K562 (cell line): Measurements from ENCODE around the gene SIX3. TPM values are rescaled to one million over a fixed set of nuclear protein-coding genes. Genes with fewer than 3 reads are reported as not detected.

Experiments
- ATAC-seq: fragments of 200-7000 bp; cut with Tn5 transposase; 3 replicates; pipeline ENCODE4 v1.9.1; 2020; ENCODE audit warnings: moderate library complexity
- BruUV-seq: library from RNA; stranded (reverse); fragments of 400-500 nt; replicated peaks from 2 replicates; lab custom pipeline; 2021; lab: Mats Ljungman, UMichigan
- CTCF ChIA-PET: fragments of 300-600 bp; formaldehyde crosslinking; extraction: SDS; loops from one replicate; lab custom pipeline; 2021; ENCODE audit warnings: low intra/inter-chr PET ratio; lab: Yijun Ruan, JAX
- POLR2A ChIA-PET: fragments of 300-600, 350-650 bp; sonication (Branson Sonifier 250); formaldehyde crosslinking; extraction: SDS; loops from one replicate; lab custom pipeline; 2021; ENCODE audit warnings: antibody characterized with exemption, inconsistent platforms; lab: Yijun Ruan, JAX
- DNase-seq, 4 experiments: peaks; one replicate each; pipeline versions ENCODE4 v3.0.0 to v3.0.0-alpha.2; 2011 to 2018; ENCODE audit warnings: low spot score in 3 of 4, mixed read lengths in 3 of 4; ENCODE audit errors: extremely low read depth in 1 of 4
- FAIRE-seq: peaks from 2 replicates; lab custom pipeline; 2011; peaks lifted over from hg19 to GRCh38; lab: Jason Lieb, UNC
- H2AFZ ChIP-seq: 2 replicates; pipeline ENCODE4 v1.6.0; 2011; ENCODE audit warnings: low read depth, low read length, control low read depth, inconsistent platforms
- H3K27ac ChIP-seq: fragments of 200-600 bp; 3 replicates; pipeline ENCODE4 v1.8.0; 2011; ENCODE audit warnings: low read depth, mild to moderate bottlenecking, control low read depth, inconsistent platforms, low read length, moderate library complexity, mixed read lengths; ENCODE audit errors: extremely low read depth
- H3K27me3 ChIP-seq, 2 experiments: fragments of 300-600 bp in 1 of 2; 2 replicates in 1 of 2; 3 replicates in 1 of 2; pipeline versions ENCODE4 v1.6.0 to v1.8.0; 2011; ENCODE audit warnings: inconsistent platforms in 2 of 2, low read length in 2 of 2, mild to moderate bottlenecking in 1 of 2, mixed read lengths in 1 of 2, moderate library complexity in 1 of 2; ENCODE audit not compliant: control insufficient read depth in 2 of 2, insufficient read depth in 2 of 2
- H3K36me3 ChIP-seq: fragments of 300-600 bp; 3 replicates; pipeline ENCODE4 v1.8.0; 2011; ENCODE audit warnings: mild to moderate bottlenecking, low read length, inconsistent platforms; ENCODE audit not compliant: control insufficient read depth, insufficient read depth
- H3K4me1 ChIP-seq, 2 experiments: fragments of 200-600 bp in 1 of 2; replicated peaks in 1 of 2; 2 replicates in 1 of 2; 3 replicates in 1 of 2; pipeline versions ENCODE4 v1.5.1 to v1.8.0; 2011; ENCODE audit warnings: inconsistent platforms in 2 of 2, low read length in 2 of 2, mild to moderate bottlenecking in 1 of 2, mixed read lengths in 1 of 2, moderate library complexity in 1 of 2; ENCODE audit not compliant: control insufficient read depth in 2 of 2, insufficient read depth in 2 of 2
- H3K4me2 ChIP-seq: 2 replicates; pipeline ENCODE4 v1.6.1; 2011; ENCODE audit warnings: low read length, control low read depth, inconsistent platforms, mixed read lengths; ENCODE audit not compliant: insufficient read depth
- H3K4me3 ChIP-seq: fragments of 200-600 bp; sonication (generic), shearing (Covaris generic); 2 replicates; pipeline ENCODE4 v1.5.1; 2016; ENCODE audit warnings: control low read depth, inconsistent platforms
- H3K79me2 ChIP-seq: fragments of 200-600 bp; 3 replicates; pipeline ENCODE4 v1.8.0; 2011; ENCODE audit warnings: low read length, inconsistent platforms; ENCODE audit not compliant: control insufficient read depth, insufficient read depth
- H3K9ac ChIP-seq, 2 experiments: 2 replicates each; pipeline versions ENCODE4 v1.6.0 to v1.6.1; 2011; ENCODE audit warnings: low read depth in 2 of 2, low read length in 2 of 2, control low read depth in 1 of 2, inconsistent platforms in 1 of 2, mild to moderate bottlenecking in 1 of 2, mixed read lengths in 1 of 2; ENCODE audit not compliant: insufficient read depth in 1 of 2
- H3K9me1 ChIP-seq: one replicate; pipeline ENCODE4 v1.6.0; 2011; ENCODE audit warnings: inconsistent platforms, mild to moderate bottlenecking, low read length, moderate library complexity; ENCODE audit not compliant: control insufficient read depth, insufficient read depth
- H3K9me3 ChIP-seq: replicated peaks from 2 replicates; pipeline ENCODE4 v1.5.1; 2011; ENCODE audit warnings: low read depth, low read length, inconsistent platforms; ENCODE audit not compliant: control insufficient read depth, insufficient read depth
- H4K20me1 ChIP-seq: replicated peaks from 2 replicates; pipeline ENCODE4 v1.6.1; 2011; ENCODE audit warnings: low read length, inconsistent platforms, mixed read lengths; ENCODE audit not compliant: control insufficient read depth, insufficient read depth
- DPF2 ChIP-seq: fragments of 450-650 bp; IDR thresholded peaks from 2 replicates; pipeline ENCODE4 v1.6.1; 2016
- IFI16 ChIP-seq: fragments of 250-450 bp; sonication (Bioruptor Pico); IDR thresholded peaks from 2 replicates; pipeline ENCODE4 v2.1.2; 2022; ENCODE audit warnings: mild to moderate bottlenecking, inconsistent platforms
- KAT8 ChIP-seq: fragments of 450-650 bp; IDR thresholded peaks from 2 replicates; pipeline ENCODE4 v1.6.1; 2016; ENCODE audit warnings: low read depth, mild to moderate bottlenecking
- MCM2 ChIP-seq: fragments of 450-650 bp; IDR thresholded peaks from 2 replicates; pipeline ENCODE4 v1.6.1; 2017; ENCODE audit warnings: low read depth, mild to moderate bottlenecking
- NCOA1 ChIP-seq: fragments of 450-650 bp; IDR thresholded peaks from 2 replicates; pipeline ENCODE4 v1.6.1; 2016; ENCODE audit warnings: low read depth
- NFIX ChIP-seq: fragments of 250-450 bp; sonication (Bioruptor Pico); IDR thresholded peaks from 2 replicates; pipeline ENCODE4 v1.4.0; 2020; ENCODE audit warnings: low read depth, mild to moderate bottlenecking, moderate library complexity
- POLR3G ChIP-seq: IDR thresholded peaks from 2 replicates; pipeline ENCODE4 v1.6.1; 2011; ENCODE audit not compliant: insufficient read length, insufficient replicate concordance; ENCODE audit errors: extremely low read depth
- SREBF2 ChIP-seq: sonication (generic); formaldehyde crosslinking; IDR thresholded peaks from 2 replicates; pipeline ENCODE4 v1.4.0; 2020; ENCODE audit warnings: mild to moderate bottlenecking, missing genetic modification reagents
- SRF ChIP-seq, 2 experiments: fragments of 250-450, 450-650 bp in 1 of 2; sonication (Bioruptor Pico) in 1 of 2; sonication (generic) in 1 of 2; formaldehyde crosslinking; IDR thresholded peaks; 2 replicates each; pipeline versions ENCODE4 v1.5.0 to v1.5.1; 2020 to 2022; ENCODE audit warnings: mild to moderate bottlenecking in 1 of 2, missing genetic modification reagents in 1 of 2
- ZEB2 ChIP-seq: fragments of 450-650 bp; IDR thresholded peaks from 2 replicates; pipeline ENCODE4 v1.6.1; 2016
- ZNF274 ChIP-seq: IDR thresholded peaks from 2 replicates; pipeline ENCODE4 v1.6.1; 2011; ENCODE audit warnings: low read depth, mild to moderate bottlenecking, low read length, moderate library complexity, borderline replicate concordance
- ZSCAN32 ChIP-seq: fragments of 450-650 bp; formaldehyde crosslinking; IDR thresholded peaks from 2 replicates; pipeline ENCODE4 v1.4.0; 2020; ENCODE audit warnings: mild to moderate bottlenecking, moderate library complexity
- WGBS: fragments of 100-300 bp; shearing (Covaris generic); methylation state at CpG from one replicate; pipeline ENCODE4 v1.1.6; 2016; ENCODE audit warnings: low coverage, mixed read lengths; ENCODE audit not compliant: insufficient coverage; ENCODE audit errors: missing lambda C conversion rate; 5-methylcytosine and 5-hydroxymethylcytosine counted together
- in situ Hi-C: fragments of 300-500 bp; cut with MboI; formaldehyde crosslinking; loops from 4 replicates; pipeline ENCODE4 v1.15.0; 2018; ENCODE audit warnings: inconsistent platforms, mixed read lengths
- intact Hi-C: fragments of 100-400 bp; cut with micrococcal nuclease; formaldehyde crosslinking; loops from 2 replicates; pipeline ENCODE4 v1.14.2; 2022
- polyA plus RNA-seq, 8 experiments: library from polyadenylated mRNA; depleted of rRNA in 4 of 8; stranded (reverse) in 5 of 8; unstranded in 3 of 8; fragments of >200 nt; fragmentation: Nextera tagmentation in 2 of 8; fragmentation: Illumina TruSeq in 1 of 8; extraction: Ambion mirVana in 2 of 8; extraction: Trizol in 1 of 8; gene quantifications; 2 replicates each; pipeline versions ENCODE4 v1.2.1 to v1.2.3, GENCODE V29; 2011 to 2014; ENCODE audit warnings: inconsistent platforms in 1 of 8, missing spikeins in 1 of 8
- total RNA-seq, 7 experiments: library from RNA; depleted of rRNA in 6 of 7; stranded (reverse); fragments of >200 nt in 6 of 7; fragmentation: Illumina TruSeq in 2 of 7; extraction: Trizol in 2 of 7; gene quantifications; 2 replicates each; pipeline versions ENCODE4 v1.2.1 to v1.2.3, GENCODE V29; 2011 to 2021; ENCODE audit warnings: low replicate concordance in 1 of 7
- TF ChIP-seq, protein P1 (sequence below): fragments of 450-650 bp; IDR thresholded peaks from 2 replicates; pipeline ENCODE4 v1.6.1; 2016; ENCODE audit warnings: borderline replicate concordance
- TF ChIP-seq, protein P2 (sequence below): fragments of 200-400 bp; formaldehyde crosslinking; IDR thresholded peaks from 2 replicates; pipeline ENCODE4 v1.6.1; 2017; ENCODE audit warnings: mild to moderate bottlenecking, low read depth, low read length, moderate library complexity
- TF ChIP-seq, protein P3 (sequence below): fragments of 250-450 bp; sonication (Bioruptor Pico); IDR thresholded peaks from 2 replicates; pipeline ENCODE4 v1.5.0; 2022; ENCODE audit warnings: mild to moderate bottlenecking

SIX3 gene
- total and polyA plus RNA-seq, 9 of the 15 experiments (the other 6 are each of a cell fraction or from before 2014, with no cell fraction given), result not detected

DNA sequence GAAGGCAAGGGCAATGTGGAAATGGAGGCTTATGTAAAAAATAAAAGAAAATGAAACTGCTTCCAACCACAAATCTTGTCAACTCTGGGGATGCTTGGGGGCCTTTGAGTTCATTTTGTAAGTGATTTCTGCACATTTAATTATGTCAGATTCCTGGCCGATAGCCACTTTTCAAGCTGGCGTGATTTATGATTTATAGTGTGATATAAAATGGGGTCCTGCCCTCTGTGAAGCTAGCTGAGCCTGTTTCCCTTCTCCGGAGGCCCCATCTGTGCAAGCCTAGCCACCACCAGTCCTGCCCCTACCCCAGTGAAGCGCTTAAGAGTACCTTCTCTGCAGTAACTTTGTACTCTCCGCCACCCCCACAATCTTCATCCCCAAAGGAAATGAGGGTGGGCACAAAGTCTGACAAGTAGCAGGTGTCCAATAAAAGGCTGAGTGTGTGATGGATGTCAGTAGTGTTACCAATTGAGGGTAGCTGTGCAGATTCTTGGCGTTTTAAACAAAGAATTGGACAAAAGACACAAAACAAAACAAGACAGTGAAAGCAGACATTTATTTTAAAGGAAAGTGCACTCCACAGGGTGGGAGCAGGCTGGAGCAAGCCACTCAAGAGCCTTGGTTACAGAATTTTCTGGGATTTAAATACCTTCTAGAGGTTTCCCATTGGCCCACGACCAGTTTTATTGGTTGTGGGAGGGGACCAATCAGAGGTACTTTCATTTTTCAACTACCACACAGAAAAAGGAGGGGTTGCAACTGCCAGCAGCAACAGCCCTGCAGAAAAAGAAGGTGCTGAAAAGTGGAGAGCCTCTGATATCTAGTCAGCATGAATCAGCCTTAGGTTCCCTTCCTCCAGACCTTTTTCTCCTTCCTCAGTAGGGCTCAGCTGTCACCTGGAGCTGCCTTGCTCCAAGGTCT, 39.0 kb upstream of the SIX3 start:
- DNase-seq (no peak), FAIRE-seq (no peak), ATAC-seq (no peak)
- Histone ChIP-seq H3K27ac (no peak overlapping the region), H3K4me1 (no peaks in the 10 kb centered on the region), H4K20me1 (no peaks in the 10 kb centered on the region), H3K9me1 (no peaks in the 10 kb centered on the region), H3K9me3 (no peaks in the 10 kb centered on the region), H3K4me2 (no peak overlapping the region), H2AFZ (no peak overlapping the region), H3K79me2 (no peaks in the 10 kb centered on the region), H3K9ac (no peak overlapping the region), H3K4me3 (no peak overlapping the region), H3K27me3 (peaks cover 9 to 17% of the 10 kb centered on the region in 2 experiments; a peak in 4 of 5 replicates), H3K36me3 (no peaks in the 10 kb centered on the region)
- in situ Hi-C loops, result no loop called here
- WGBS, result 0% methylated on average over 7 of the region's 7 CpGs
- ChIA-PET CTCF (no interaction called here), POLR2A (no interaction called here)
- BruUV-seq, result no TSS peak
- intact Hi-C loops, result no loop called here
- TF ChIP-seq, protein P1, sequence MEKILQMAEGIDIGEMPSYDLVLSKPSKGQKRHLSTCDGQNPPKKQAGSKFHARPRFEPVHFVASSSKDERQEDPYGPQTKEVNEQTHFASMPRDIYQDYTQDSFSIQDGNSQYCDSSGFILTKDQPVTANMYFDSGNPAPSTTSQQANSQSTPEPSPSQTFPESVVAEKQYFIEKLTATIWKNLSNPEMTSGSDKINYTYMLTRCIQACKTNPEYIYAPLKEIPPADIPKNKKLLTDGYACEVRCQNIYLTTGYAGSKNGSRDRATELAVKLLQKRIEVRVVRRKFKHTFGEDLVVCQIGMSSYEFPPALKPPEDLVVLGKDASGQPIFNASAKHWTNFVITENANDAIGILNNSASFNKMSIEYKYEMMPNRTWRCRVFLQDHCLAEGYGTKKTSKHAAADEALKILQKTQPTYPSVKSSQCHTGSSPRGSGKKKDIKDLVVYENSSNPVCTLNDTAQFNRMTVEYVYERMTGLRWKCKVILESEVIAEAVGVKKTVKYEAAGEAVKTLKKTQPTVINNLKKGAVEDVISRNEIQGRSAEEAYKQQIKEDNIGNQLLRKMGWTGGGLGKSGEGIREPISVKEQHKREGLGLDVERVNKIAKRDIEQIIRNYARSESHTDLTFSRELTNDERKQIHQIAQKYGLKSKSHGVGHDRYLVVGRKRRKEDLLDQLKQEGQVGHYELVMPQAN, result no peak
- TF ChIP-seq POLR3G (no peak), SRF (CRISPR knock-in tag; IDR thresholded peaks at IDR 0.05) (no peak), MCM2 (no peak), IFI16 (no peak), ZEB2 (no peak), SREBF2 (CRISPR knock-in tag) (no peak), ZSCAN32 (CRISPR knock-in tag) (no peak), NCOA1 (no peak), KAT8 (no peak), ZNF274 (no peak), DPF2 (no peak), NFIX (CRISPR knock-in tag) (no peak)
- TF ChIP-seq, protein P2, sequence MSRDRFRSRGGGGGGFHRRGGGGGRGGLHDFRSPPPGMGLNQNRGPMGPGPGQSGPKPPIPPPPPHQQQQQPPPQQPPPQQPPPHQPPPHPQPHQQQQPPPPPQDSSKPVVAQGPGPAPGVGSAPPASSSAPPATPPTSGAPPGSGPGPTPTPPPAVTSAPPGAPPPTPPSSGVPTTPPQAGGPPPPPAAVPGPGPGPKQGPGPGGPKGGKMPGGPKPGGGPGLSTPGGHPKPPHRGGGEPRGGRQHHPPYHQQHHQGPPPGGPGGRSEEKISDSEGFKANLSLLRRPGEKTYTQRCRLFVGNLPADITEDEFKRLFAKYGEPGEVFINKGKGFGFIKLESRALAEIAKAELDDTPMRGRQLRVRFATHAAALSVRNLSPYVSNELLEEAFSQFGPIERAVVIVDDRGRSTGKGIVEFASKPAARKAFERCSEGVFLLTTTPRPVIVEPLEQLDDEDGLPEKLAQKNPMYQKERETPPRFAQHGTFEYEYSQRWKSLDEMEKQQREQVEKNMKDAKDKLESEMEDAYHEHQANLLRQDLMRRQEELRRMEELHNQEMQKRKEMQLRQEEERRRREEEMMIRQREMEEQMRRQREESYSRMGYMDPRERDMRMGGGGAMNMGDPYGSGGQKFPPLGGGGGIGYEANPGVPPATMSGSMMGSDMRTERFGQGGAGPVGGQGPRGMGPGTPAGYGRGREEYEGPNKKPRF, result no peak
- TF ChIP-seq, protein P3, sequence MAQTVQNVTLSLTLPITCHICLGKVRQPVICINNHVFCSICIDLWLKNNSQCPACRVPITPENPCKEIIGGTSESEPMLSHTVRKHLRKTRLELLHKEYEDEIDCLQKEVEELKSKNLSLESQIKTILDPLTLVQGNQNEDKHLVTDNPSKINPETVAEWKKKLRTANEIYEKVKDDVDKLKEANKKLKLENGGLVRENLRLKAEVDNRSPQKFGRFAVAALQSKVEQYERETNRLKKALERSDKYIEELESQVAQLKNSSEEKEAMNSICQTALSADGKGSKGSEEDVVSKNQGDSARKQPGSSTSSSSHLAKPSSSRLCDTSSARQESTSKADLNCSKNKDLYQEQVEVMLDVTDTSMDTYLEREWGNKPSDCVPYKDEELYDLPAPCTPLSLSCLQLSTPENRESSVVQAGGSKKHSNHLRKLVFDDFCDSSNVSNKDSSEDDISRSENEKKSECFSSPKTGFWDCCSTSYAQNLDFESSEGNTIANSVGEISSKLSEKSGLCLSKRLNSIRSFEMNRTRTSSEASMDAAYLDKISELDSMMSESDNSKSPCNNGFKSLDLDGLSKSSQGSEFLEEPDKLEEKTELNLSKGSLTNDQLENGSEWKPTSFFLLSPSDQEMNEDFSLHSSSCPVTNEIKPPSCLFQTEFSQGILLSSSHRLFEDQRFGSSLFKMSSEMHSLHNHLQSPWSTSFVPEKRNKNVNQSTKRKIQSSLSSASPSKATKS (CRISPR knock-in tag), result no peak
